Activated naive CD4-positive, alpha-beta T cell treated with anti-CD3 and anti-CD28 coated beads, Interleukin-2, amount 50 U/mL, for 72 hours (primary cell): ENCODE data around the gene RNF157. TPM values are rescaled to one million over a fixed set of nuclear protein-coding genes. Genes with fewer than 3 reads are reported as not detected.

Experiments used
- ATAC-seq, 2 donors: fragments of 150-1000 bp; cut with Tn5 transposase; 2 replicates each; pipeline ENCODE4 v1.10.0; 2021; ENCODE audit warnings: mild to moderate bottlenecking in 2 of 2, moderate library complexity in 2 of 2
- DNase-seq, 2 donors: peaks; one replicate each; pipeline ENCODE4 v3.0.0; 2021 to 2022; ENCODE audit warnings: low spot score in 2 of 2
- H3K27ac Mint-ChIP-seq, 2 donors: one replicate each; pipeline ENCODE4 v1.8.0; 2022; ENCODE audit warnings: mild to moderate bottlenecking in 2 of 2, mixed read lengths in 2 of 2
- H3K36me3 Mint-ChIP-seq, 2 donors: one replicate each; pipeline ENCODE4 v1.8.0; 2022; ENCODE audit warnings: mixed read lengths in 2 of 2
- H3K9me3 Mint-ChIP-seq, 2 donors: one replicate each; pipeline ENCODE4 v1.8.0; 2022; ENCODE audit warnings: mixed read lengths in 2 of 2
- total RNA-seq, 2 donors: library from RNA; stranded (reverse); gene quantifications; one replicate each; pipeline ENCODE4 v1.2.3, GENCODE V29; 2022

Gene RNF157
- 10 to 100 TPM; 22.0 to 35.1 TPM for total RNA-seq

DNA sequence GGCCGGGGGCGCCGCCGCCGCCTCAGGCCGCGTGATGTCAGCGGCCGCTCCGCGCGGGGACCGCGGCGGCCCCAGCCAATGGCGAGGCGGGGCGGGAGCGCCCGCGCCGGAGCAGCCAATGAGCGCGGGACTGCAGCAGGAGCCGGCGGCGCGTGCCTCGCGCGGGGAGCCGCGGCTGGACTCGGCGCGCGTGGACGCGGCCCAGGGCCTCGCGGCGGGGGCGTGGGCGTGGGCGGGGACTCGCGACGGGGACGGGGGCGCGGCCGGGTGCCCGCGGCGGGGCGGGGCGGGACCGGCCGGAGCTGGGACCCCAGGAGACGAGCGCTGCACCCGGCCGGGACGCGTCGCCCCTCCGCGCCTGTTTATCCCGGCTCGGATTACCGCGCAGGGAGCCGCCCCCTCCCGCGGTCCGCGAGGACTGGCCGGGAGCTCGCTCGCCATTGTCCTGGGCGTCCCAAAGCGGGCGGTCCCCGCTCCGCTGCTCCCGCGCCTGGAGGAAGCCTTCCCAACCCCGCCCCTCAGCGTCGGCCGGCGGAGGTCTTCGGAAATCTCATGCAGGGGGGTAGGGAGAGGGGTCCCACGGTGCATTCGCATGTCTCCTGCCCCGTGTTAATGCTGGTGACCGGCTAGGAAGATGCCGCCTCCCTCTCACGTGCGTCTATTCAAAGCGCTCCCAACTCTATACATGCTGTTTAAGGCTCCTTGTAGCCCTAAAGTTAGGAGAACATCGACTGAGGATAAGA, at the start of gene RNF157:
RNF157 (minus strand) TSS at position 33 of the 743 bp plus-strand sequence. CDS start 253 bp downstream, outside the sequence.
- peak; percentile 63 to 71 for DNase-seq
- Mint-ChIP-seq H3K36me3 (peaks cover 6 to 40% of the 10 kb centered on the region in 2 donors), H3K9me3 (no peaks in the 10 kb centered on the region), H3K27ac (peak within 1 kb of the TSS; percentile 74 to 90)
- ATAC-seq, result peak; percentile 93 to 94

DNA sequence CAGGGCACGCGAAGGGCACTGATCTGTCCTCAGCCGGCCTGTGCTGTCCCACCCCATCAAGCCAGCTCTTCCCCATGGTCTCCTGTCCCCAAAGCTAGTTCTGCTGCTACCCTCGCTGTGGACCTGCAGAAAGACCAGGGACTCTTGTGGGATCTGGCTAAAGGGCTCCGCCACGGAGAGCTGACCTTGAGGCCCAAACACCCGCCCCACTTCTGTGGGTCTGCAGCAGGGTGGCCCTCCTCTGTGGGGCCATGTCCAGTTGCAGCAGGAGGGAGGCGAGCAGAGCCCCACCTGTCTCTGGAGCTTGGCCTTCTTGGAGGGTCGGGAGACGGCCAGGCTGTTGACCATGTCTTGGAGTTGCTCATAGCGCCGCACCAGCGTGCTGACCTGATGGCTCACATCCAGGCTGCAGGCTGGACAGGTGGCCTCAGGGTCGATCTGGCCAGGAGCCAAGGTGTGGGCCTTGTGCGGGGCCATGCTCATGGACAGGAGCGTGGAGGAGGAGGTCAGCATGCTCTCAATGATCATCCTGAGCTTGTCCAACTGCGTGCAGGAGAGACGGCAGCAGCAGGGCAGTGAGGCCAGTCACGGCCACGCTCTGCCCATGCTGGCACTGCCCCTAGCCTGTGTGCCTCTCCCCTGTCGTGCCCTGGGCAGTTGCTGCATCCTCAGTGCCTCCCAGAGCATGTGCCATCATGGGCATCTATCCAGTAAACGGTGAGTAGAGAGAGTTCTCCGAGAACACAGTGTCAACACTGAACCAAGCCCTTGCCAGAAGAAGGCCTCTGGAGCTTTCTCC, 41.5 kb upstream of the RNF157 start:
- DNase-seq, result no peak
- no peaks in the 10 kb centered on the region for H3K9me3 Mint-ChIP-seq
- H3K27ac Mint-ChIP-seq, result no peak overlapping the region
- no peaks in the 10 kb centered on the region for H3K36me3 Mint-ChIP-seq
- no peak for ATAC-seq

DNA sequence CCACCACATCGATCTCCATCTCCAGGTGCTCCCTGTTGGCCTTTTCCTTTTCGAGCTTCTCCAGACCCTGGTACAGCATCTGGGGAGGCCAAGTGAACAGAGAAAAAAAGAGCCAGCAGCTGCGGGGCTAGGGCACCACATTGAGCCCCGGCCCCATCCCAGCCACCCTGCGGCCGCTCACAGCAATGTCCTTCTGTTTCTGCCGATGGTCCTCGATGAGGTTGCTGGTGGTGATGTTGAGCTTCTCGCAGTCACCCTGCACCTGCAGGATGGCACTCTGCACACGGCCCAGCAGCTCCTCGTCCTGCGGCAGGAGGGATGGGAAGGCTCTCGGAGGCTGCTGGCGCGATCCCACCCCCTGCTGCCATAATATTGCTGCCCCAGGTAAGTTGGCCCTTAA, 40.4 kb upstream of the RNF157 start:
- ATAC-seq (no peak), DNase-seq (no peak)
- no peaks in the 10 kb centered on the region for H3K9me3 Mint-ChIP-seq
- no peaks in the 10 kb centered on the region for H3K36me3 Mint-ChIP-seq
- H3K27ac Mint-ChIP-seq, result peak overlapping the region in 1 of 2 donors; percentile 66

DNA sequence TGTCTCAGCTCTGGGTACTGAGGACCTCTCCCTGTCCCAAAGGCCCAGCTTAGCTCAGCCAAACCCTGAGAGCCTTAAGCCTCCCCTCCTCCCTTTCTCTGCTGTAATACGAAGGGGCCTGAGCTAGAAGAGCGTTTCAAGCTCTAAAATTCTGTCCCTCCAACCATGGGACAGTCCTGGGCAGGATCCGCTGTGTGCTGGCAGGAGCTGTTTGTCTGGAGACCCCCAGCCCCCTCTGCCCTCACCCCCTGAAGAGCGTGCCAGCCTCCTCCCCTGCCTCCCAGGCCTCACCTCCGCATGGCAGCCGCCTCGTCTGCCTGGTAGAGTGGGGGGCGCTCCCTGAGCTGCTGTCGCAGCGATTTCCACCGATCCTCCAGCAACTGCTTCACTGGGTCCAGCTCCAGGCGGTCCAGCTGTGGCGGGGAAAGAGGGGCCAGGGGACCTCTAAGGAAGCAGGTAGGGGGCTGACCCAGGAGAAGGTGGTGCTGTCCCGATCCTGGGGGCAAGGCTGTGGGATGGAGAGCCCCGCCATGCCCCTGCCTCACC, 39.5 kb upstream of the RNF157 start:
- H3K27ac Mint-ChIP-seq, result peak overlapping the region in 1 of 2 donors; percentile 66
- no peak for ATAC-seq
- no peaks in the 10 kb centered on the region for H3K36me3 Mint-ChIP-seq
- DNase-seq, result no peak
- H3K9me3 Mint-ChIP-seq, result no peaks in the 10 kb centered on the region

DNA sequence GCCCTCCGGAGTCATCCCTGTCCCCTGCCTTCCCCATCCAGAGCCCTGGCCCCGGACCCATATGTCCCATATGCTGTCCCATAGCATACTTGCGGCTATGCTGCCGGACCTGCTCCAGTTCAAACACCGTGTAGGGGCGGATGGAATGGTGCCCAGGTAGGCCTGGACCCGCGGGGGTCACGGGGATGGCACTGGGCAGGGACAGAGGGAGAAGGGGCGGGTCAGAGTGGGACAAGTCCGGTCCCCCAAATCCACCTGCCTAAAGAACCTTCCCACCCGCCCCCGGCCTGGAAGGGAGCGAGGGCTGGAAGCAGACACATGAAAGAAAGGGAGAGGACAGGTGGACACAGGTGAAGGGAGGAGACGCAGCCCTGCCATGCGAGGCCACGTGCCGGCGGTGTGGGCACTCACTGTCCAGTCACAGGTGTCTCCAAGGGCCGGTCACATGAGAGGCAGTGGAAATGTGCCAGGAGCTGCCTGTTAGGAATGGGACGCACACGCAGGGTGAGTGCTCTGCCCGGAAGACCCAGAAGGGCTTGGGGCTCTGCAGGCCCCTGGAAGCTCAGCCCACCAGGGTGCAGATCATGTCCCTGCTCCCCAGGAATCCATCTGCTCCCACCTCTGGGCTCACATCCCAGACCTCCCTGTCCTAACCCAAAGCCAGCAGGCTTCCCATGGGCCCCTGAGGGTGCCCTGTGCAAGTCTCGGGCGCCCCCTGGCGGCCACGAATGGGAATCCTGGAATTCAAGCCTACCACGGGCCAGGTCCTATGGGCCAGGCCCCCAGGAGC, 38.9 kb upstream of the RNF157 start:
- DNase-seq, result peak; percentile 88 to 91
- Mint-ChIP-seq H3K36me3 (no peaks in the 10 kb centered on the region), H3K27ac (peak overlapping the region in 1 of 2 donors; percentile 66), H3K9me3 (no peaks in the 10 kb centered on the region)
- ATAC-seq, result peak; percentile 71 to 83

DNA sequence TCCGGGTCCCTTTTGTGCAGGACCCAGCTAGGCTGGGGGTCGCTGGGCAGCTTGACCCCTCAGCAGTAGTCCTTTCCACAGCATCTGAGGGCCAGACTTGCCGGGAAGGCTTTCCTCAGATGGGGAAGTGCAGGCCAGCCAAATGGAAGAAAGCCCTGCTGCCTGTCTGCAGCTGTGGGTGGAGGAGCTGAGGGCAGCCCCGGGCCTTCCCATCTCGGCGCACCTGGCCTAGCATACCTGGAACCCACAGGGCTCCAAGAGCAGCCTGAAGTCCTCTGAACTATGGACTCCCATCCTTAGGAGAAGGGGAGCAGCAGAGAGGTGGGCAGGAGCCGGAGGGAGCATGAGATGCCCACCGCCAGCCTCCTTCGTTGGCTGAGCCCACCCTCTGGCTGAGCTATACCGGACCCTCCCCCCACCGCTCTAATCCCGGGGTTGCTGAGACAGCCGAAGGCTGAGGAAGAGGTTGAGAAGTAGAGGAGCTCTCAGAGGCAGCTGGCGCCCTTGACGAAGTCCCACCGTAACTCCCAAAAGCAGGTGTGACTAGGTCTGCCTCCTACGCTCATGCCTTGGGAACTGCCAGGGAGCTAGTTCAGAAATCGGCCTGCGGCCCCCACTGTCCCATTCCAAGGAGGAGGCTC, 38.1 kb upstream of the RNF157 start:
- ATAC-seq, result no peak
- Mint-ChIP-seq H3K36me3 (no peaks in the 10 kb centered on the region), H3K9me3 (no peaks in the 10 kb centered on the region), H3K27ac (no peak overlapping the region)
- DNase-seq, result no peak

DNA sequence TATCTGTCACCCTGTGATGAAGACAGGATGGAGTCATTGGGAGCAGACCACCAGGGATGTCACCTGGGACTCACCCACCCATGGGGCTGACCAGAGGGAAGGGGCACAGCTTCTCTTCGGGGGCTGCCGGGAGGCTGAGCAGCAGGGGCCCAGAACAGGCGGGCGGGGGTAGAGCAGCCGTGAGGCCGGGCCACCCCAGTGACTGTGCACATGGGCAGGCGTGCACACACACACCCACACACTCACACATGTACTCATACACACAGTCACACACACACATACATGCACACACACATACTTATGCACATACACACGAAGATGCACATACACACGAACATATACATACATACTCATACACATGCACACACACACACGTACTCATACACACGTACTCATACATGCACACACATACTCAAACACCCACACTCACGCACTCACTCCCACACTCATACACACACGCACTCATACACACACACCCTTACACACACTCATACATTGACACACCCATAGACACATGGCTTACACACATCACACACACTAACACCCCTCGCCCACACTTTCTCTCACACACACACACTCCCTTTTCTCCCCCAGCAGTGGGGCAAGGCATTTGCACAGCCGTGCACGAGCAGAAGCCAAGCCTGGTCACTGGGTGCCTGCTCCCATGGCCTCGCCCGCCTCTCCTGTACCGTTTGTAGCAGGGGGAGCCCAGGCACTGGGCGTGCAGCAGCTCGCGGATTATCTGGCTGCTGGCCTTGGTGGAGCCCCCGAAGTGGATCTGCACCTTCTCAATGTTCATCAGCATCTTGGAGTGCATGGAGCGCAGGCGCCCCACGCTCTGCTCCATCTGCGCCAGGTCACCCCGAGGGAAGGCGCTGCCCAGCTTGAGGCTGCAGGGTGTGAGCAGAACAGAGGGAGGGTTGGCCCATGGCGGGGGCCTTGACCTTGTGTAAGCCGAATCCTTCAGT, 37.3 kb upstream of the RNF157 start:
- Mint-ChIP-seq H3K36me3 (no peaks in the 10 kb centered on the region), H3K9me3 (no peaks in the 10 kb centered on the region), H3K27ac (peak overlapping the region; percentile 2 to 96)
- ATAC-seq, result peak in 1 of 2 donors; percentile 3
- DNase-seq, result no peak

DNA sequence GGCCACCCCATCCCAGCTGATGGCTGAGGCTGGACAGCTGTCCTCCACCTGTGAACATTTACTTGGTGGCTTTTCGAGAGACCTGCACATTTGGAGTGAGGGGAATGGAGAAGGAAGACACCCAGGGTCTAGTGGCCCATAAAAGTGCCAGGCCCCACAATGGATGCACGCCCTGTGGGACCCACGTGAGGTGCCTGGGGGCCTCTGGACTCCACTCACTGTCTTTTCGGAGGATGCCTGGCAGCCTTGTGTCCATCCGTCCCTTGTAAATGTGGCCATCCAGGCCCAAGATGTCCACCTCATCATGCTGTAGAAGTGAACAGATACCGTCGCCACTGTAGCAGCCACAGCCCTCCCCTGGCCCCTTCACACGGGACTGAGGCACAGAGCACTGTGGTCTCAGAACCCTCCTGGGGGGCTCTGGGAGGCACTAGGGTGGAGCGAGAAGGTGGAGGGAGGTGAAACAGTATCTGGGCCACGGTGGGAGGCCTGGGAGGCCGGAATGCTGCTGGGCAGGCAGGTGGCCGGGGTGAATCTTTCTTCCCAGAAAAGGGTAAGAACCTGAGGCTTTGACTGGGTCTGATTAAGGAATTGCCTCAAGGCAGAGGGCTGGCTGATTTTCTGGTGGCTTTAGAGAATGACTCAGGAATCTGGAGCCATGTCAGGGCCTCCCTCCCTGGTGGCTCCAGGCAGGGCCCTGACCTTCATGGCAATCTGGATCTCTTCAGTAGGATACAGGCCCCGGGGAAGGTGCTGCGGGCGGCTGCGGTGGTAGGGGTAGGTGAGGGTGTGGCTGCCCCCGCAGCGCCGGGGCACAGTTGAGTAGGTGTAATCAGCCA, 36.4 kb upstream of the RNF157 start:
- no peak for ATAC-seq
- DNase-seq, result no peak
- H3K9me3 Mint-ChIP-seq, result no peaks in the 10 kb centered on the region
- H3K27ac Mint-ChIP-seq, result peak overlapping the region; percentile 68 to 96
- peaks cover 0 to under 1% of the 10 kb centered on the region in 2 donors for H3K36me3 Mint-ChIP-seq

DNA sequence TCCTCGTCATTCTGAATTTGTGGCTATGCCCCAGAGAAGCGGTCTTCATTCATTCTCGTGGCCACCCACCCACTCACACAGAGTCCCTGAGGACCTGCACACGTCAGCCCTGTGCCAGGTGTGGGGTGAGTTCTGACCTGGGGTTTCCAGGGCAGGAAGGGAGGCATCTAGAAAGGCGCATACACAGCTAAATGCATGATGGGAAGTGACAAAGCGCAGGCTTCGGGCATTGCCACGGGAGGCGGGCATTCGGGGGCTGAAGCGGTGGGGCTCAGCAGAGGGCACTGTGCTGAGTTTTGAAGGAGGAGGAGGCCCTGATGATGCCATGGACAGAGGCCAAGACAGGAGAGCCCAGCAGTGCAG, 35.8 kb upstream of the RNF157 start:
- Mint-ChIP-seq H3K27ac (peak overlapping the region; percentile 68 to 96), H3K36me3 (peaks cover 0 to 7% of the 10 kb centered on the region in 2 donors), H3K9me3 (no peaks in the 10 kb centered on the region)
- DNase-seq (no peak), ATAC-seq (no peak)

DNA sequence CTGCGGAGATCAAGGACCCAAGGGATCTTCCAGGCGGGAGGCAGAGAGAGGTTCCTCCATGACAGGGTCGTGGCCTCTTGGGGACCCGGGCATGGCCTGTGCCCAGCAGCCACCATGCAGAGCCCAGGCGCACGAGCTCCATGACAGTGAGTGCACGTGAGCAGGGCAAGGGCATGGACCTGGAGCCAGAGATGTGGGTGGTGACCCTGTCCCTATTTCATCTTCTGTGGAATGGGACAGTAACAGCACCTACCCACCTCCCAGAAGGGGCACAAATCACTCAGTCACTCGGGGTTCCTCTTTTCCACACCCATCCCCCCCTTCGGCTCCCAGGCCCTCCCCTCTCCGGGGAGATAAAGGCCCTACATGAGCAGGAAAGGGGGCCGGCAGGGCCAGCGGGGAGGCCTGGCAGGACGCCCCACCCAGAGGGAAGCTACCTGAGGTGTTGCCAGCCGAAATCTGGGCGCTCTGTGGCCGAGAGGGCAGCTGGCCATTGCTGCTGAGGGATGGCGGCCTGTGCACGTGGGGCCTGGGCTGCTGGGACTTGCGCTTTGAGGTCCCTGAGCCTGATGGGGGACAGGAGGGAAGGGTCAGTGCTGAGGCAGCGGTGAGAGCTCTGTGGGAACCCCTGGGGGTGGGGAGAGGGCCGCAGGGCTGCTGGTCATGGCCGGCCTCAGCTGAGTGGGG, 35.2 kb upstream of the RNF157 start:
- Mint-ChIP-seq H3K36me3 (peaks cover 0 to 10% of the 10 kb centered on the region in 2 donors), H3K27ac (peak overlapping the region; percentile 36 to 96), H3K9me3 (no peaks in the 10 kb centered on the region)
- DNase-seq (no peak), ATAC-seq (no peak)

DNA sequence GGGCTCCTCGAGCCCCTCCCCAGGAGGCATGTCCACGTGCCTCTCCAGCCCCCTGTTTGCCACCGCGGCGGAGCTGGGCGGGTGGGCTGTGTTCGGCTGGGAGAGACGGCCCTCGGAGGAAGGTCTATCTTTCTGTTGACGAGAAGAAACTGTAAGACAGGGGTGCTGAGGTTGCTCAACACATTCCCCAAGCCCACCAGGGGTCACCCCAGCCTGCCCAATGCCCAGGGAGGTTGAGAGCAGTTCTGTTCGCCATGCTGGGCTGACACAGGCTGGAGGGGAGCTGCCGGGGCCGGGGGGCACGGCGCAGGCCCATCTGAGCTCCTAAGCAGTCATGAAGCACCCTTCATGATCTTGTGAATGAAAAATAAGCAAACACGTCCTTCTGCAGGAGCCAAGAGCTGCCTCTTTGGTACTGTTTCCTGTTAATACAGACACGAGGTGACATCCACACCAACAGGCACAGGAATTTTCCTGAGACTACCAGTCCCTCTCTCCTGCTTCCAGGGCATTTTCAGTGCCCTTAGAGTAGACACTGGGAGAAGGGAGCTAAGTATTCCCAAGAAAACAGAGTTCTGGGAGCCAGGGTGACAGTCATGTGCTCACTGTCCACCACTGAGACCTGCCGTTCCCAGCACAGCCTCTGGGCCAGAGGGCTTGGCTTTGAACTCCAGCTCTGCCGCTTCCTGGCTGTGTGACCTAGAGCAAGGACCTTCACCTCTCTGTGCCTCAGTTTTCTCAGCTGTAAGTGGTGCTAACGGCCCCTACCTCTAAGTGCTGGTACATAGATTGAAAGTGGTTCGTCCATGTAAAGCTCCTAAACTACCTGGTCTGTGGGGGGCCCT, 34.0 kb upstream of the RNF157 start:
- Mint-ChIP-seq H3K9me3 (no peaks in the 10 kb centered on the region), H3K27ac (peak overlapping the region; percentile 91 to 96), H3K36me3 (peaks cover 0 to 18% of the 10 kb centered on the region in 2 donors)
- ATAC-seq (no peak), DNase-seq (no peak)

DNA sequence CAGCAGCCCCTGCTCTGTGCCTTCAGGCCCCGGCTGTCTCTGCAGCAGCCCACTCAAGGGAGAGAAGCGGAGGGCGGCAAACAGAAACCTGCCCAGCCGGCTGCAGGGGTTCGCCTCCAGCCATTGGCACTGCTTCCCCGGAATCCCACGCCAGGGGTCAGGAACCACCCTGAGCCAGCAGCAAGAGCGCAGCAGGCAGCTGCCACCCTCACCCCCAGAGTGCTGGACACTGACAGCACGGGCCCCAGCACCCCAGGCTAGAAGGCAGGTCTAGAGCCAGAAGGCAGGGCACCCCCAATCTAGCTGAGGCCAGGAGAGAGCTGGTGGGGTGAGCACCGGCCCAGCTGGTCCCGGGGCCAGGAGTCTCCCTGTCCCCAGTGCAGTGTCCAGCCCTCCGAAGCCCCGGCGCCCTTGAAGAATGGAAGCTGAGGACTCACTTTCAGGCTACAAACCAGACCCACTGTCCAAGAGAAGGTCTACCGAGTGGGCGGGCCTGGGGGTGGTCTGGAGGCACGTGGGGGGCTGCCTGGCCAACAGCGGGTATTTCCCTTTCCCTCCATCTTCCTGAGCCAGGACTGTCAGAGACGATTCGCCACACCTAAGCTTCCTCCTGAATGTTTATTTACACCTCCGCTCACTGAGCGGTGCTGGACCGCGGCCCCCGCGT, 33.3 kb upstream of the RNF157 start:
- Mint-ChIP-seq H3K27ac (peak overlapping the region; percentile 91 to 96), H3K36me3 (peaks cover 0 to 25% of the 10 kb centered on the region in 2 donors), H3K9me3 (no peaks in the 10 kb centered on the region)
- ATAC-seq (no peak), DNase-seq (peak in 1 of 2 donors; percentile 68)
